ENCODE data around the gene NUDT5. TPM values are rescaled to one million over a fixed set of nuclear protein-coding genes. Genes with fewer than 3 reads are reported as not detected.
"Not testable (repeated sequence)": the region's sequence is repeated elsewhere in the genome, so short reads cannot be mapped to it uniquely, and the experiment has no call there.

NUDT5 gene
- 231 TPM for polyA plus RNA-seq (2012; ENCODE audit: insufficient read depth, insufficient read length)

- H3K4me3 ChIP-seq (ENCODE audit: low read length) = peak within 1 kb of the TSS; percentile 99
- peak; percentile 87 for DNase-seq (ENCODE audit: low read depth, low spot score)
Observed at GRCh38 chr10:12195603-12196506, at the start of gene NUDT5, which contains the start of gene CDC123. NUDT5 (minus strand) TSS chr10:12195891; CDS start chr10:12186291, 9,600 bp downstream. CDC123 (plus strand) TSS chr10:12196188; CDS start chr10:12196246, 58 bp downstream.

GRCh38 chr10:12243864-12244620, 48.4 kb upstream of the NUDT5 start:
- H3K4me3 ChIP-seq (ENCODE audit: low read length) = no peak overlapping the region
- DNase-seq (ENCODE audit: low read depth, low spot score) = no peak

GRCh38 chr10:12241810-12242529, 46.3 kb upstream of the NUDT5 start:
- no peak overlapping the region for H3K4me3 ChIP-seq (ENCODE audit: low read length)
- DNase-seq (ENCODE audit: low read depth, low spot score) = no peak

GRCh38 chr10:12238821-12239220, 43.1 kb upstream of the NUDT5 start:
- no peak overlapping the region for H3K4me3 ChIP-seq (ENCODE audit: low read length)
- DNase-seq (ENCODE audit: low read depth, low spot score) = no peak

GRCh38 chr10:12237265-12238220, 41.9 kb upstream of the NUDT5 start:
- DNase-seq (ENCODE audit: low read depth, low spot score) = no peak
- no peak overlapping the region for H3K4me3 ChIP-seq (ENCODE audit: low read length)

- no peak for DNase-seq (ENCODE audit: low read depth, low spot score)
- no peak overlapping the region for H3K4me3 ChIP-seq (ENCODE audit: low read length)
Observed at GRCh38 chr10:12235796-12236195, 40.1 kb upstream of the NUDT5 start.

GRCh38 chr10:12235116-12235694, 39.5 kb upstream of the NUDT5 start:
- H3K4me3 ChIP-seq (ENCODE audit: low read length) = no peak overlapping the region
- DNase-seq (ENCODE audit: low read depth, low spot score) = no peak

GRCh38 chr10:12234687-12235086, 39.0 kb upstream of the NUDT5 start:
- not testable (repeated sequence) for H3K4me3 ChIP-seq (ENCODE audit: low read length); DNase-seq (ENCODE audit: low read depth, low spot score)

- H3K4me3 ChIP-seq (ENCODE audit: low read length) = no peak overlapping the region
- DNase-seq (ENCODE audit: low read depth, low spot score) = no peak
Observed at GRCh38 chr10:12228851-12229250, 33.2 kb upstream of the NUDT5 start.

GRCh38 chr10:12226438-12226837, 30.7 kb upstream of the NUDT5 start:
- not testable (repeated sequence) for H3K4me3 ChIP-seq (ENCODE audit: low read length); DNase-seq (ENCODE audit: low read depth, low spot score)

GRCh38 chr10:12225444-12225843, 29.8 kb upstream of the NUDT5 start:
- no peak overlapping the region for H3K4me3 ChIP-seq (ENCODE audit: low read length)
- no peak for DNase-seq (ENCODE audit: low read depth, low spot score)

- no peak overlapping the region for H3K4me3 ChIP-seq (ENCODE audit: low read length)
- DNase-seq (ENCODE audit: low read depth, low spot score) = no peak
Observed at GRCh38 chr10:12221323-12222298, 25.9 kb upstream of the NUDT5 start.

GRCh38 chr10:12218991-12219390, 23.3 kb upstream of the NUDT5 start:
- DNase-seq (ENCODE audit: low read depth, low spot score) = no peak
- no peak overlapping the region for H3K4me3 ChIP-seq (ENCODE audit: low read length)

GRCh38 chr10:12214763-12215218, 19.1 kb upstream of the NUDT5 start:
- H3K4me3 ChIP-seq (ENCODE audit: low read length) = no peak overlapping the region
- peak; percentile 54 for DNase-seq (ENCODE audit: low read depth, low spot score)

GRCh38 chr10:12214093-12214492, 18.4 kb upstream of the NUDT5 start:
- no peak for DNase-seq (ENCODE audit: low read depth, low spot score)
- H3K4me3 ChIP-seq (ENCODE audit: low read length) = no peak overlapping the region

- no peak overlapping the region for H3K4me3 ChIP-seq (ENCODE audit: low read length)
- no peak for DNase-seq (ENCODE audit: low read depth, low spot score)
Observed at GRCh38 chr10:12213621-12214020, 17.9 kb upstream of the NUDT5 start.

- no peak overlapping the region for H3K4me3 ChIP-seq (ENCODE audit: low read length)
- DNase-seq (ENCODE audit: low read depth, low spot score) = no peak
Observed at GRCh38 chr10:12212454-12212853, 16.8 kb upstream of the NUDT5 start.

All from Jurkat, Clone E6-1 (cell line).